ENCODE measurements around the gene SCARB2.

The SCARB2 gene

DNA sequence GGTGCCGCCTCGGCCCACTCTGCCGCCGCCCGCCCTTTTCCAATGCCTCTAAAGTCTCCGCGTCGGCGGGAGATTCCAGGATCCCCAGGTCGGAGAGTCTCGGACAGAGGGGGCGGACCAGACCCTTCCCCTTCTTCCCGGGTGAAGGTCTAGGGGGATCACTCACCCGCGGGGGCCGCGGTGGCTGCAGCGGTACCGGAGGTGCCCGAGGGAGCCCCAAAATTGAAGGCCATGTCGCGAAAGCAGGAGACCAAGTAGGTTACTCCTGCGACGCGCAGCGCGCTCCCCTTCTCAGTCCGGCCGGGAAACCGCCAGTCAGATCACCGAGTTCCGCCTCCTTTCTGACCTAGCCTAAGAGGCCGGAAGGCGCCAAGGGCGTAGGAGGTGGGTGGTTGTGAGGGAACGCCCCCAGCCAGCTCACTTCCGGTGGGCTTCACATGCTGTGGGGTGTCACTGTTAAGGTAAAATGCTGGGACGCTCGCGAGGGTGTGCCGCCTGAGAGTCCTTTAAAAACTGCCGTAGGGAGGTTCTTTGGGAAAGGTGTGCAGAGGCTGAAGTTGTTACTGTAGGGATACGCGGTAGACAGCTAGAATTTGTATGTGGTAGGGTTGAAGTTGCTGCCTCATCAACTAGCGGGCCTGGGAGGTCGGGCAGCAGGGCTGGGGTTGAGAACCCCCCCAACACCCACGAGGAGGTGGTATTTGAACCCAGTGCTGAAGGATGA lies 65.3 kb downstream of the SCARB2 start, which contains the start of gene NUP54:
NUP54 (minus strand) TSS at position 256 of the 724 bp plus-strand sequence; CDS start at position 233, 23 bp downstream.
- DNase-seq: peak; percentile 95 to 98 (median 97)

DNA sequence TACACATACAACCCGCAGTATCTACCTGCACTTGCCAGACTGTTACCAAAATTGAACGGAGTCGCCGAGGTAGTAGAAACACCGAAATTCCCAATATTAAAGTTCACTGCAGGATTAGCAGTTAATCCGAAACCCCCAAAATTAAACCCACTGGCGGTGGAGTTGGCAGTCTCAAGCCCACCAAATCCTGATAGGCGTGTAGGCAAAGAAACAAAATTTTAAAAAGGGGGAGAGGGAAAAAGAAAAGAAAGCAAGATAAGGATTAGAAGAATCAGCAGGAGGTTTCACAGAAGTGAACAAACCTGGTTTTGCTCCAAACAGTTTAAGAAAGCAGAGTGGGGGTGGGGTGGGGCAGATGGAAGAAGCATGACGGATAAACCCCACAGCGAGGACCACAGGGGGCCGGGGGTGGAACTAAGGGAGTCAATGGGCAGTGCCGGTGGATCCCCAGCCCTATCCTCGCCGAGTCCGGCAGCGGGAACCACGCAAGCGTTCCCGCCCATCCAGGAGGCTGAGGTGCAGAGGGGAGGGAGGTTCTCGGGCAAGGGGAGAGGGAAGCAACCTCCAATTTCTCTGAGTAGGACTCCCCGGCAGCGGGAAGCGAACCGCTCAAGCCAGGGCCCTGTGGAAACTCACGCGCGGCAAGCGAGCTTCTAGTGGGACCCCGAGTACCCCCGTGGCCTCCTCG lies 66.0 kb downstream of the SCARB2 start:
- peak; percentile 68 to 82 (median 69) for DNase-seq

DNA sequence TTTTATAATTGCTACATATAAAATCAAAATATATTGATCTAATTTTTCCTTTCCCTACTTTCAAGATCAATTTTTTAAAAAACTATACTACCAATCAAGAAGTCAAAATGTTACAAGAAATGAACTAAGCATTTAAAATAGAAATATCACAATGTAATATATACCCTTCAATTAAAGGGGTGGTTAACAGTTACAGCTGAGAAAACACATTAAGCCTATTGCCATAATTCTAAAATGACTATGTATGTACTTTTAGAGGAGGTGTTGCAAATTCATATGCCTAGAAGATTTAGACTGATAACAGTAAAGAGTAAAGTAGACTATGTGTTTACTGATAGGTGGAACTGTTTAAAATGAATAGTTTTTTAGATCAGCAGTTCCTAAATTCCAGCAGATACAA lies 69.1 kb downstream of the SCARB2 start:
- no peak for DNase-seq

DNA sequence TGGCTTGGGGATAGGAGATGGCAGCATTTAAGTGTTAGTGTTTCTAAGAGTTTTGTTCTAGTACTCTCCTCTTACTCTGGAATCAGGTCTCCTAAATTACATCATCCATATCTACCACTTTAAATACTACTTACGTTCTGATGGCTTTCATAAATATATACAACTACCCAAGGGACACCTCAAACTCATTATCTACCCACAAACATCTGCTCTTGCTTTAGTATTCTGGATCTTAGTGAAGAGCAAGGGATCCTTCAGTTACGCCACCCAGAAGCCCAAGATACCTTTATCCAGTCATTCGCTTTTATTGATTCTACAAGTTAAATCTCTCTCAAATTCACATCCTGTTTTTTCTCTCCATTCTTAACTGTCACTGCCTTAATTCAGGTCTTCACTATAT lies 72.4 kb downstream of the SCARB2 start:
- DNase-seq: no peak

DNA sequence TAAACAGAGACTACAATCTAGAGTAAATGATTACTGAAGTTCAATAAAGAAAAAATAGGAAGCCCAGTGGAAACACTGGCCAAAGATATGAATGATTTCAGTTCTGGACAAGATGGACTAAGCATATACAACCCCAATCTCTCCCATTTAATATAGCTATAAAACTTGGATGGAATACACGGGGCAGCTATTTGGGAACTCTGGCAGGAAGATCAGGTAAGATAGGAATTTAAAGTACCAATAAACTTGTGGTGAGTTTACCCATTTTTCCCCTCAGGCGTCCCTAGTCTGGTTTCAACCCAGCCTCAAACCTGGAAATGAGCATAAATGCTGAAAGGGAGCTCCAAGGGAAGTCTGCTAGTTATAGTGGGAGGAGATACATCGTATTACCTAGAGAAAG lies 85.9 kb downstream of the SCARB2 start:
- no peak for DNase-seq

DNA sequence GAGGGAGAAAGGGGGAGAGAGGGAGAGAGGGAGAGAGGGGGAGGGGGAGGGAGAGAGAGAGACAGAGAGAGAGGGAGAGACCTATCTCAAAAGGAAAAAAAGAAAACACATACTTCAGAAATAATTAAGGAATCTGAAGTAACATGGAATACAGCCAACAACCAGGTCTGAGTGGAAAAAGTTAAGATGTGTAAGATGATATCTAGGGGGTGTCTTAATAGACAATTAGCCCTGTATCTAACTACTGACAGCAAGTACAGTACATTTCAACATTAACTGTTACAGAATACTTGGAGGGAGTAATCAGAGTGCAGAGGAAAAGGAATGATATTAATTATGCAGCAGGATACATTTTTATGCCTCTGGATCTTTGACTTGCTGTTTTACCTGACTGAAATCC lies 87.8 kb downstream of the SCARB2 start:
- DNase-seq: no peak

DNA sequence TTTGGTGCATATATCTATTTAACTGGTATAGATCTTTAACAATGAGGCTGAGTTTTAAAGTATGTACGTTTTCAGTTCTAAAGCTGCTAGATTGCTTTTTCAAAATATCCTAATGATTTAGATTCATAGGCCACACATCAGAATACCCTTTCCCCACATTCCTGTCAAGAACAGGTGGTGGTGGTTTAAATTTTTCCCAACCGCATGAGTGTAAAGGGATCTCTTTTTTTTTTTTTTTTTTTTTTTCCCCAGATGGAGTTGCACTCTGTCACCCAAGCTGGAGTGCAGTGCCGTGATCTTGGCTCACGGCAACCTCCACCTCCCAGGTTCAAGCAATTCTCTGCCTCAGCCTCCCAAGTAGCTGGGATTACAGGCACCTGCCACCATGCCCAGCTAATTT lies 93.4 kb downstream of the SCARB2 start:
- DNase-seq: no peak

DNA sequence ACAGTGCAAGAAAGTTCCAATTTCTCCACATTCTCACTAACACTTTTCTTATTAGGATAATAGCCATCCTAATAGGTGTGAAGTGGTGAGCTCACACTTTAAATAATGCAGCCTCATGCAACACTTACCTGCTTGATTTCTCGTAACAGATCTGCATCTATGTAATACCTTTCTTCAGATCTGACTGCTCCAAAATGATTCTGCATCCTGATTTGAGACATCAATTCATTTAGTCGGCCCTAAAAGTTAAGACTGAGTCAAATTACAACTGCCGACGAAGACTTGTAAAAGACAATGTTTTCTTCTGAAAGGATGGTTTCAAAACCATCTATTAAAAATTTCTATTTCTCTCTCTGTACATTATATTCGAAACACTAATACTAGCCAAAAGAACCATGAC lies 96.1 kb downstream of the SCARB2 start:
- DNase-seq: no peak

DNA sequence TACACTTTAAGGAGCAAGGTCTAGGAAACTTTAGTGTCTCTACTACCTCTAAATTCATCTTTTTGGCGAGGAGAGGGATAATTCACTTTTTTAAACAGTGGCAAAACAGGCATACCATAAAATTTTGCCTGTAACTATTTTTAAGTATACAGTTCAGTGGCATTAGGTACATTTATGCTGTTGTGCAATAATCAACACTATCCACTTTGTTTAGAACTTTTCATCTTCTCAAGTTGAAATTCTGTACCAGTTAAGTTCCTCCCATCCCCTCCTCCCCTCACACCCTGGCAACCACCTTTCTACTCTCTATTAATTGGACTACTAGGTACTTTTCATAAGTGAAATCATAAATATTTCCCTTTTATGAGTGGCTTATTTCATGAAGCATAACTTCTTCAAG lies 96.8 kb downstream of the SCARB2 start:
- DNase-seq: no peak

All from suppressor macrophage treated with lipopolysaccharide for 1 hour (primary cell).